NCI-H187 treated with DMSO at 0.1 percent for 48 hours (cell line): ENCODE measurements around the gene PHETA2.
"Not testable (repeated sequence)": the region's sequence is repeated elsewhere in the genome, so short reads cannot be mapped to it uniquely, and the experiment has no call there.

Source experiments
- DNase-seq: peaks from one replicate; lab custom pipeline; 2025; lab: John Stamatoyannopoulos, UW

The PHETA2 gene

DNA sequence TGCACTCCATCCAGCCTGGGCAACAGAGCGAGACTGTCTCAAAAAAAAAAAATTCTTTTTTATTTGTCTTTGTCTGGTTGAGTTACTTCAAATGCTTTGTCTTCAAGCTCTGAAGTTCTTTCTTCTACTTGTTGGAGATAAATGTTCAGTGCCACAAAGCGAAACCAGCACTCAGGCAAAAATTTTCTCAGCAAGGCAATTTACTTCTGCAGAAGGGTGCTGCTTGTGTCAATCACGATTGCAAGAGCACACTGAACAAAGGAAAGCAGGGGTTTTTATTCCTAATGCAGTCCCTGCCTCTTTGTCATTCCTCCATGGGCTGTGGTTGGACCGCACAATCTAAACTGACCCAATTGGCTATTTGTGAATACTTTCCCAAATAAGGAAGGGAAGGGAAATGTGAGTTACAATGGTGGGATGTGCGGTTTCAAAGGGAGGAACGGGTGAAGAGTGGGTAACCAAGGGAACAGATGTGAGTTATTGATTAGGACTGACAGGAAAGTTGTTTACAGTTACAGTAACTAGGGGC lies 30.3 kb downstream of the PHETA2 start:
- DNase-seq, result not testable (repeated sequence)

DNA sequence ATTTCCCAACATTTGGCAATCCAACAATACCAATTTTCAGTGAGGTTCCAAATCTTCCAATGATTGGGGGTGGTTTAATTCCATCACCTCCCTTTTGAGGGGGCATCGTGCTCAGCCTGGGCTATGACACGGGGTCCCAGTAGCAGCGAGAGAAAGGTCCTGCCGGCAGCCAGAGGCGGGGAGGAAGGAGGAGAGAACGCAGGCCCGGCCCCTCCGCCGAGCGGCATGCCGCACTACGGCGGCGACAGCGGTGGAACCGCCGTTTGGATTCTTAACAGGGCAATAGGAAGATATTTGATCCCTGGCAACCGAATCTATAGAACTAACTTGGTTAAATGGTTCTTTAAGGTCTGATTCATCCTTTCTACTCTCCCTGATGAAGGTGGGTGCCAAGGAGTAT lies 34.8 kb downstream of the PHETA2 start:
- DNase-seq, result no peak

DNA sequence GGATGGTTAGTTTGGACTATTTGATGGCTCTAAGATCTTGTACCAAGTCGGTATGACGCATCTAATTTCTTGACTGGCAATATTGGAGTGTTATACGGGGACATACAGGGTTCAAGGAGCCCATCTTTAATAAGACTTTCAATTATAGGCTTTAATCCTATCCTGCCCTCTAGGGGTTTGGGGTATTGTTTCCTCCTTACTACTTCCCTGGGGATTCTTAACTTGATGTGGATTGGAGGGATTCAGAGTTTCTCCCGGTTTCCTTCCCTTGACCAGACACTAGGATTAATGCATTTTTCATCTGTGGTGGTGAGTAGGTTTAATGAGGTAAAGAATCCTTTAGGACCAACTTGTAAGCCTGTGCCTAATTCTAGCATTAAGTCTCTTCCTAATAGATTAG lies 37.8 kb downstream of the PHETA2 start:
- DNase-seq, result no peak

DNA sequence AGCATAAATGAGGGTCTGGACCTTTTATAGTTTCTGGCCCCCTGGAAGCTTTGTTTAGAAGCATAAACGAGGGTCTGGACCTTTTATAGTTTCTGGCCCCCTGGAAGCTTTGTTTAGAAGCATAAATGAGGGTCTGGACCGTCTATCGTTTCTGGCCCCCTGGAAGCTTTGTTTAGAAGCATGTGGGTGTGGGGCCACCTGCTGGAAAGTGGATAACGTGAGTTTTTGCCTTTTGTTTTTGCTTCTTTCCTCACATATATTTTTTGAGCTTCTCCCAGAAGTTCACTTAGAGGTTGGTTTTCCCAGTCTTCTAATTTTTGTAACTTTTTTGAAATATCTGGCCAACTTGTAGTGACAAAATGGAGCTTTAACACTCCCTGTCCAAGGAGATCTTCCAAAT lies 38.7 kb downstream of the PHETA2 start:
- not testable (repeated sequence) for DNase-seq

DNA sequence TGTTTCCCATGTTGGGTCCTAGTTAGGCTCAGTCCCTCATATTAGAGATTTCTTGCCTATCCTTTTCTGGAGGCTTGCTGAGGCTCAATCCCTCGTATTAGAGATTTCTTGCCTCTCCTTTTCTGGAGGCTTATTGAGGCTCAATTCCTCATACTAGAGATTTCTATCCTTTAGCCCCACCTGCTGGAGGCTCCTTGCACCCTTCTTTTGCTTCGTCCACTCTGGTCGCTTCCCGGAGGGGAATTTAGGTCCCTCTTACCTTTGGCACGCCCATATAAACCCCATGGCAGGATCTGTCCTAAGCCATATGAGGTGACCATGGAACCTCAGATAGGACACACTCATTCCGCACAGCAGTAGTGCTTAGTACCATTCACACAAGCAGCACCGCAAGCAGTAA lies 40.7 kb downstream of the PHETA2 start:
- no peak for DNase-seq

DNA sequence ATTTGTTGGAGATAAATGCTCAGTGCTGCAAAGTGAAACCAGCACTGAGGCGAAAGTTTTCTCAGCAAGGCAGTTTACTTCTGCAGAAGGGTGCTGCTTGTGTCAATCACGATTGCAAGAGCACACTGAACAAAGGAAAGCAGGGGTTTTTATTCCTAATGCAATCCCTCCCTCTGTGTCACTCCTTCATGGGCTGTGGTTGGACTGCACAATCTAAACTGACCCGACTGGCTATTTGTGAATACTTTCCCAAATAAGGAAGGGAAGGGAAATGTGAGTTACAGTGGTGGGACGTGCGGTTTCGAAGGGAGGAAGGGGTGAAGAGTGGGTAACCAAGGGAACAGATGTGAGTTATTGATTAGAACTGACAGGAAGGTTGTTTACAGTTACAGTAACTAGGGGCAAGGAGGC lies 41.4 kb downstream of the PHETA2 start:
- DNase-seq, result not testable (repeated sequence)

DNA sequence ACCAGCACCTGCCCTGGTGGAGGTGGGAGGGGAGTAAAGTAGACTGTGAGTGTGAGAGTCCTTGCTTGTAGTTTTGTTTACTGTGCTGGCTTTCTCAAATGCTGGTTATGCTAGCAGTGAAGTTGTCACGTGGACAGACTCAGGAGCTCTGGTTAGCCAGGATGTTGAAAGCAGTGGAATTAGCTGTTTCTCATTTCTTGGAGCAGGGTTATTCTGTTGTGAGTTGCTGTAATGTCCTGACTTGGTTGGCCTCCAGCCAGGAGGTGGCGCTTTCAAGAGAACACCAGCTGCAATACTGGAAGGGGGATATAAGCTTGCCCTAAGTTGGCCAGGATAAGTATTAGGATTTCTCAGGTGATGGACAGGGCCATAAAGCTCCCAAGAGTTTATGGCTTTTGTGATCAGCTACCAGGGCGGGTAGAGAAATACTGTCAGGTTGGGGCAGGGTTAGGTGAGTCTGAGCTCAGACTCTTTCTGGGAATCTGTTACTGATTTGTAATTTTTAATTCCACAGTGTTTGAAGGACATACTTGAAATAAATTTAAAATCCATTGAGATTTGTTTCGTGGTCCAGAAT lies 42.9 kb downstream of the PHETA2 start:
- DNase-seq, result no peak

DNA sequence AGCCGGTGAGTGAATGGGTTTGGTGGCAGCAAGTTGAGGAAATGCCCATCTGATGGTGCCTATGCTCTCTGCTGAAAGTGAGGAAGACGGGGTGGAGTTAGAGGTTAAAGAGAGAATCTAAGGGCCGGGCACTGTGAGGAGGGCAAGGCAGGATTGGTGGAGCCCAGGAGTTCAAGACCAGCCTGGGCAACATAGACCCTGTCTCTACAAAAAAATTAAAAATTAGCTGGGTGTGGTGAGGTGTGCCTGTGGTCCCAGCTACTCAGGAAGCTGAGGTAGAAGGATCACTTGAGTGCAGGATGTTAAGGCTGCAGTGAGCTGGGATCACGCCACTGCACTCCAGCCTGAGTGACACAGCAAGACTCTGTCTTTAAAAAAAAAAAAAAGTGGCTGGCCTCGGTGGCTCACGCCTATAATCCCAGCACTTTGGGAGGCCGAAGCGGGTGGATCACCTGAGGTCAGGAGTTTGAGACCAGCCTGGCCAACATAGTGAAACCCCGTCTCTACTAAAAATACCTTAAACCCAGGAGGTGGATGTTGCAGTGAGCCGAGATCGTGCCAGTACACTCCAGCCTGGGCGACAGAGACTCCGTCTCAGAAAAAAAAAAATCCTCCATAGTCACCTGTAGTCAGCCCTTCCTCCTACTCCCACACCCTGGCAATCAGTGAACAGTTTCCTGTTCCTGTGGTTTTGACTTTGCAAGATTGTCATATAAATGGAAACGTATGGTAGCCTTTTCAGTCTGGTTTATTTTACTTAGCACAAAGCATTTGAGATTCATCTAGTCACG lies 46.4 kb downstream of the PHETA2 start:
- DNase-seq, result not testable (repeated sequence)

DNA sequence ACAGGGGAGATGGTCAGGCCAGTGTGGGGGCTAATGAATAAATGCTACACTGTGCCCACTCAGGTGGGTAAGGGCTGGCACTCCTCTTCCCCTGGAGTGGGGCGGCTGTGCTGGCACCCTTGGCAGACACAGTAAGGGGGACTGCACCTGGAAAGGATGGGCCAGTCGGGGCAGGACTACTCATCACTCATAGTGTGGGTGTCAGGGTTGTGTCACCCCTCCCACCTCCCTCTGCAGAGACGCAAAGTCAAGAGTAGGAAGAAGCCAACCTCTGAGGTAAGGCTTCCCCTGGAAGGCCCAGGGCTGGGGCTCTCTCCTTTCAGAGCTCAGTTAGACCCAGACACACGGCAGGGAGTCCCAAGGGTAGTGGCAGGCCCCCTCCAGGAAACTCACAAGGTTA lies 49.5 kb downstream of the PHETA2 start:
- not testable (repeated sequence) for DNase-seq

DNA sequence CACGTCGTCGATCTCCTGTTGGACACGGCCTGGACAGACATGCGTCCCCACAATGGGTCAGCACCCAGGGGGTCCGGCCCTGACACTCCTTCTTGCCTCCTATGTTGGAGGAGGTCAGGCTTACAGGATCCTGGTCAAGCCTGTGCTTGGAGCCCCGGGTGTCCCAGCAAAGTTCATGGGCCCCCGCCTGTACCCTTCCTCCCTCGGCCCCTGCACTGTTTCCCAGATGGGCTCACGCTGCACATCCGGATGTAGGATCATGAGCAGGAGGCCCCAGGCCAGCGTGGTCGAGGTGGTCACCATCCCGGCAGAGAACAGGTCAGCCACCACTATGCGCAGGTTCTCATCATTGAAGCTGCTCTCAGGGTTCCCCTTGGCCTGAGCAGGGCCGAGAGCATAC lies 53.6 kb downstream of the PHETA2 start:
- no peak for DNase-seq

DNA sequence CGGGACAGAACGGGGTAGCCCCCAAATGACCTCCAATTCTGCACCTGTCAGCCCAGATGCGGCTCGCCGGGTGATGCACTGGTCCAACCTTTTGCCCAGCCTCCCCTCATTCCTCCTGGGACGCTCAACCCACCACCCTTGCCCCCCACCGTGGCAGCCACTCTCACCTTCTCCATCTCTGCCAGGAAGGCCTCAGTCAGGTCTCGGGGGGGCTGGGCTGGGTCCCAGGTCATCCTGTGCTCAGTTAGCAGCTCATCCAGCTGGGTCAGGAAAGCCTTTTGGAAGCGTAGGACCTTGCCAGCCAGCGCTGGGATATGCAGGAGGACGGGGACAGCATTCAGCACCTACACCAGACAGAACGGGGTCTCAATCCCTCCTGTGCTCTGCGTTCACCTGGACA lies 54.0 kb downstream of the PHETA2 start:
- DNase-seq, result not testable (repeated sequence)
